ENCODE data around the gene ZPR1.

- TF ChIP-seq CTCF (IDR thresholded peaks at IDR 0.05) (no peak), POLR2A (IDR thresholded peaks at IDR 0.05) (no peak)
These were observed 1.5 kb downstream of the ZPR1 start for GRCh38 chr11:116786326-116786725.
